Gastroesophageal sphincter (tissue), 3 donors: ENCODE data around the gene METTL26.

Experiments used
- CTCF ChIP-seq, 4 experiments: fragments of 200-600 bp in 2 of 4; fragments of 450-650 bp in 2 of 4; sonication (generic) in 1 of 4; IDR thresholded peaks; one replicate each; pipeline ENCODE4 v1.5.1; 2017 to 2019; ENCODE audit warnings: antibody characterized with exemption in 4 of 4, mild to moderate bottlenecking in 2 of 4, moderate library complexity in 2 of 4
- POLR2A ChIP-seq, 2 donors: fragments of 450-650 bp; IDR thresholded peaks; one replicate each; pipeline ENCODE4 v1.6.1; 2017; ENCODE audit warnings: antibody characterized with exemption in 2 of 2, mild to moderate bottlenecking in 2 of 2, moderate library complexity in 1 of 2
- POLR2AphosphoS5 ChIP-seq: sonication (generic); formaldehyde crosslinking; IDR thresholded peaks from one replicate; pipeline ENCODE4 v1.6.1; 2017; ENCODE audit warnings: antibody characterized with exemption

GRCh38 chr16:629833-630248 is 6.3 kb downstream of the METTL26 start:
- no peak for TF ChIP-seq CTCF (IDR thresholded peaks at IDR 0.05)
- no peak for TF ChIP-seq POLR2AphosphoS5
- no peak for TF ChIP-seq POLR2A (IDR thresholded peaks at IDR 0.05)
